HG03460 (cell line): ENCODE measurements around the gene SLC12A7.
"Not testable (repeated sequence)": the region's sequence is repeated elsewhere in the genome, so short reads cannot be mapped to it uniquely, and the experiment has no call there.

Experiments
- ATAC-seq: cut with Tn5 transposase; IDR thresholded peaks from one replicate; pipeline ENCODE4 v1.9.1; 2021; ENCODE audit not compliant: unreplicated experiment

SLC12A7 gene

GRCh38 chr5:1065891-1066650, 45.8 kb downstream of the SLC12A7 start:
- no peak for ATAC-seq

GRCh38 chr5:1065143-1065750, 46.6 kb downstream of the SLC12A7 start:
- no peak for ATAC-seq

- ATAC-seq = no peak
Measured at GRCh38 chr5:1064383-1065142, 47.3 kb downstream of the SLC12A7 start.

GRCh38 chr5:1063661-1064382, 48.0 kb downstream of the SLC12A7 start:
- ATAC-seq = no peak

- no peak for ATAC-seq
Measured at GRCh38 chr5:1062761-1063568, 48.9 kb downstream of the SLC12A7 start.

GRCh38 chr5:1061916-1062315, 49.9 kb downstream of the SLC12A7 start:
- ATAC-seq = no peak

- ATAC-seq = not testable (repeated sequence)
Measured at GRCh38 chr5:1061292-1061691, 50.6 kb downstream of the SLC12A7 start.

GRCh38 chr5:1060535-1060981, 51.3 kb downstream of the SLC12A7 start:
- no peak for ATAC-seq

GRCh38 chr5:1059884-1060263, 52.0 kb downstream of the SLC12A7 start:
- no peak for ATAC-seq

- ATAC-seq = no peak
Measured at GRCh38 chr5:1058988-1059883, 52.6 kb downstream of the SLC12A7 start.

- ATAC-seq = no peak
Measured at GRCh38 chr5:1058083-1058945, 53.5 kb downstream of the SLC12A7 start.

GRCh38 chr5:1057485-1058082, 54.3 kb downstream of the SLC12A7 start:
- ATAC-seq = no peak

- ATAC-seq = no peak
Measured at GRCh38 chr5:1056611-1057484, 55.0 kb downstream of the SLC12A7 start.

- ATAC-seq = no peak
Measured at GRCh38 chr5:1055896-1056610, 55.8 kb downstream of the SLC12A7 start.

- no peak for ATAC-seq
Measured at GRCh38 chr5:1054799-1055775, 56.8 kb downstream of the SLC12A7 start.
